NCI-H2107 (cell line): ENCODE measurements around the gene MRPS14.
"Not testable (repeated sequence)": the region's sequence is repeated elsewhere in the genome, so short reads cannot be mapped to it uniquely, and the experiment has no call there.

ENCODE experiments used
- DNase-seq: peaks from one replicate; lab custom pipeline; 2025; lab: John Stamatoyannopoulos, UW

The MRPS14 gene

DNA sequence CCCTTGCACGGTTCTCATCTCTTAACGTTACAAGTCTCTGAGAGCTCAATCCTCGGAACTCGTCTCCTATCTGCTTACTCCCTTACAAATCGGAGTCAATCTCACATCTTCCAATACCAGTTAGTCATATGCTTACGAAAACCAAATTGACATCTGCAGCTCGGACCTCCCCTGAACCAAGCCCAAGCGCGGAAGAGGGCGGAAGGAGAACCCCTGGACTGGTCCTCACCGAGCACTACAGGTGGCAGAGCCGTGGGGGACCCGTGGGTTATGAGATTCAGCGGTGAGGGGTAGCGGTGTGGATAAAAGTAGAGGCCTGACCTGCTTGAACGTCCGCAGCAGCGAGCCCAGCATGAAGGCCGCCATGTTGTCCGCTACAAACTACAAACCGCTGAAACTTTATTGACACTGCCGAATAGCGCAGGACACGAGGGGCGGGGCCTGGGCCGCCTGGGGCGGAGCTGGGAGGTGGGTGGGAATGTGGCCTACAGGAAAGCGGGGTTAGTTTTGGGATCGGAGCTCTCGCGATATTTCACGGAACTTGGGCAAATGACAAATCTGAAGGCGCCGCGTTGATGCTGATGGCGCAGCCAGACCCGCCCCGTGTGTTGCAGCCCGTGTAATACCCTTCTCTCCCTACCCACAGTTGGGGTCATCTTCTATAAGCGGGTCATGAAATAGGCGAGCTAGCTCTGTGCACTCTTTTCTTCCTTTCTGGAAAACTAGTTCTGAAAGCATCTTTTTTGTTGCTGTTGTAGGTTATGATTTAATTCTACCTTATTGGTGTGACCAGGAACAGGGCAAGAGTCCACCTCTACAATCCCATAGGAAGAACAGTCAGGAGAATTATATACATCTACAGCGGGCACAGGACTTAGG, at the start of gene MRPS14:
MRPS14 (minus strand) TSS at position 383 of the 879 bp plus-strand sequence; CDS start at position 366, 17 bp downstream.
- DNase-seq, result peak; percentile 99

DNA sequence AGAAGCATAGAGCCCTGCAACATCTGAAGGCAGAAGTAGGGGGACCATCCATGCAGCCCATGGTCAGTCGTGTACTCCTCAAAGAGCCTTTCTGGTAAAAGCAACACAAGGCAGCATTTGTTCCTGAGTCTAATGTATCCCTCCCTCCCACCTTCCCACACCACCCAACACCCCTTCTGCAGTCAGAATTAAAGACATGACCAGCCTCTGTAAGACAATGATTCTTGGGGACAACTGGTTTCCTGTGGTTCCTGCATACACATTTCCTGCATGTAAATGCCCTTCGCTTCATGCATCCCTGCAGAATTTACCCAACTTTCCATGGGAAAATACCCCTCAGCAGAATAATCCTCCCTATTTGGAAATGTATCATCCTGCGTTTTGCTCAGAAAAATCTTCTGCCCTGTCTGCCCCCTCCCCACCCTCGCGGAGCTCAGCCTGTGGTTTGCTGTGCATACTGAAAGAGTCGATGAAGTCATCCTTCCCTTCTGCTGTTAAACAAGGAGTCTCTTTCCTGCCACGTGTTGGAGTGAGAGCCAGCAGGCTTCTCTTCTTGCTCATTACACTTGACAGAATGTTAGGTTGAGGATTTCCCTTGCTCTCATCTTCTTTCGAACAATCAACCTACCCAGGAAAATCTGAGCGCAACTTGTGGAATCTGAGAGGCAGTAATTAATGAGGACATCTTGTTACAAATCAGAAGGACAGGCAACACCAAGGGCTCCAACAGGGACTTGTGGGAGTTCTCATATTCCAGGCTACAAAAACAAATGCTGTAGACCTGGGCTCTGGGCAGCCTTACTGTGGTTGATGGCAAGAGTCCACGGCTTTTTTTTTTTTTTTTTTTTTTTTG, 49.1 kb upstream of the MRPS14 start:
- DNase-seq, result peak; percentile 61

DNA sequence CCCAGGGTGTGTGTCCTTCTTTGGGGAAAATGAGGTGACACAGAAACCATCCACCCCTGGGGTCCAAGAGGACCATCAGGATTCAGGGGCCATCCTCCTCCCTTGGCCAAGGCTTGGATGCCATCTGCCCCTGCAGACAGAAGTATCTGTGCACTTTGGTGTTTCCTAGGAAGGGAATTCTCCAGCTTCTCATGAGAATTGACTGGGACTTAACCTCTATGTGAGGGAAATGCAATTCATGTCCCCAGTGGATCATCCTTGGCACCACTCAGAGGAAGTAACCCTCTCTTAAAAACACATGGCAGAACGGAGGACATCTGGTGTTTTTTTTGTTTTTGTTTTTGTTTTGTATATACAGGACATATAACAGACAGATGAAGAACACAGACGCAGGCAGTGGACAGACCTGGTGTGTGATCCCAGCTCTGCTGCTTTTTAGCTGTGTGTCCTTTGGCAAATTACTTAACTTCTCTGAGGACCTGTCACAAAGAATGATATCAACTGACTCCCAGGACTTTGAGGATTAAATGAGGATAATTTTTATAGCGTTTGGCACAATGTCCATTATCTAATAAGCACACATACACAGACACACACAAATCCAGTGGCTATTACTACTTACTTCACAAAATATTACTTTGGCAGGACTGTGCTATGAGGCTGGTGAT, 48.2 kb upstream of the MRPS14 start:
- no peak for DNase-seq

DNA sequence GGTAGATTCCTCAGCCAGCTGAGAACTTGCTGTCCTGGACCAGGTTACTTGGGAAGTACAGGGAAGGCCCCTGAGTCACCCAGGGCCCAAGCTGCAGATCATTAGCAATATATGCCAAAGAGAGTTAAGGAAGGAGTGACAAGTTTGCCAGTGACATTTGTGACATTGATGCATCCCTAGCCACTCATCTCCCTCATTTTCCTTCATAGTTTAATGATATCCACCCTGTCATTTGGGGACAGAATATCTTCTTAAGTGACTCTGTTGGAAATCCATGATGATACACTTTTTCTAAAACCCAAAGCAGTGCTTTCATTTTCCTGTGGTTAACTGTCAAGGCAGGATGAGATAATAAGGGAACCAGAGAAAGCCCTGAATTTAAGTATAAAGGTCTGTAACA, 47.6 kb upstream of the MRPS14 start:
- no peak for DNase-seq

DNA sequence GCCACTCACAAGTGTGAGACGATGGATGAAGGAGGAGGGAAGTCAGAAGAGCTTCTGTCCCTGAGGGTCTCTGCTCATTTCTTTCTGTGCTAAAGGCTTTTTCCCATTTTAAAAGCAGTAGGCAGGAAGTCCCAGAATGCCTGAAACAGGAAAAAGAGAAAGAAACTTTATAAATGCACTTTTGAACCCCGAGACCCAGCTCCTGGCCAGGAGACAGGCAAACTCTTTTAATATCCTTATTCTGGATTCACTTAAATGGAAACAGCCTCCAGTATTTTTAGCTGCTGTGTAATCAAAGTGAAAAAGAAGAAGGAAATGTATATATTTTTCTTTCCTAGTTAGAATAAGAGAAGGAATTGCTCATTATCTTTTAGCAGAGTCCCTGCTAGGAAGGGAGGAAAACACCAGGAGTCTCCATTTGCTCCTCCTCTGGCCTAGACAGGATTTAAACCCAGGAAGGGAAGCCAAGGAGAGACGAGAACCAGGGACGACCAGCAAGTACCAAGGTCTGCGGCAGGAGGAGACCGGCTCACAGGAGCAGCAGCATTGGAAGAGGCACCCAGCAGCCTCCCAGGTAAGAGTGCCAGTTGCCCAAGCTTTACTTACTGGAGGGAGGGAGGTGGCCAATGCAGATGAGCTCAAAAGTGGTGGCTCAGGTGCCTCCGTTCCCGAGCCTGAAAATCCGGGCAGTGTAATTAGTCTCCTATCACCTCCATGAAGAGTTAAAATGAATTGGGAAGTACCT, 44.3 kb upstream of the MRPS14 start, which contains the start of gene TNN:
TNN (plus strand) TSS at position 472 of the 745 bp plus-strand sequence. CDS start 9,586 bp downstream, outside the sequence.
- DNase-seq, result no peak

GRCh38 chr1:175062858-175063257, 39.6 kb upstream of the MRPS14 start:
- DNase-seq, result no peak

GRCh38 chr1:175062339-175062738, 39.1 kb upstream of the MRPS14 start:
- no peak for DNase-seq

DNA sequence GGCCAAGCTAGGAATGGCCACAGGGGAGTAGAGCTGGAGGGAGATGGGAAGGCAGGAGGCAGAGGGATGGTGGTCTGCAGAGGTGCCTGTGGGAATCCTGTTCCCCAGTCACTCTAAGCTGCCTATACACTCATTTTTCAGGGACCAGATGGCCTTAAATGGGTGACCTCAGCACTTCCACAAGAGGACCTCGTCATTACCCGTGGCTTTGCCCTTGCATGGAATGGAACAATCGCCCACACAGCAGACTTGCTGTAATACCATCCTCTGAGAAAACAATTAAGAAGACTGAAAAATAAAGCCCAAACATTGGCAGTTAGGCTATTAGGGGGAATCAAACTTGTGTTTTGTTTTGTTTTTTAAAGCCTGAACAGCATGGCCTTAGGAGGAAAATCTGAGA, 31.5 kb upstream of the MRPS14 start:
- DNase-seq, result no peak

- DNase-seq, result no peak
Observed at GRCh38 chr1:175050992-175051391, 27.8 kb upstream of the MRPS14 start.

DNA sequence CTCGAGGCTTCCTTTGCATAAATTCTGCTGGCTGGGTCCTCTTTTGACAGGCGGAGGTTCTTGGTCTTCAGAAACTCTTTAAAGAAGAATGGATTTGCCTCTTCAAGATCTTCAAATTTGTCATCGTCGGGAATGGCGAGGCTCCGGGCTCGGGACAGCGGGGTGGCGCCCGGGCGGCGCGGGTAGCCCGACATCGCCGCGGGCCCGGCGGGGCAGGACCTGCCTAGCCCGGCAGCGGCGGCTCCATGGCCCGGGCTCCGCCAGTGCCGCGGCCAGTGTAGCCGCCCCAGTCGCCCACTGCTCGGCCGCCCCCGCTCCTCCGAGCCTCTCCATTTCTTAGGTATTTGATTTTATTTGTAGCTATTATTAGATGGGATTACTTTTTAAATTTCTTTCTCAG, 22.3 kb upstream of the MRPS14 start:
- DNase-seq, result no peak

GRCh38 chr1:175045097-175045496, 21.9 kb upstream of the MRPS14 start:
- DNase-seq, result no peak

GRCh38 chr1:175044591-175044990, 21.4 kb upstream of the MRPS14 start:
- not testable (repeated sequence) for DNase-seq

GRCh38 chr1:175043824-175044223, 20.6 kb upstream of the MRPS14 start:
- no peak for DNase-seq

DNA sequence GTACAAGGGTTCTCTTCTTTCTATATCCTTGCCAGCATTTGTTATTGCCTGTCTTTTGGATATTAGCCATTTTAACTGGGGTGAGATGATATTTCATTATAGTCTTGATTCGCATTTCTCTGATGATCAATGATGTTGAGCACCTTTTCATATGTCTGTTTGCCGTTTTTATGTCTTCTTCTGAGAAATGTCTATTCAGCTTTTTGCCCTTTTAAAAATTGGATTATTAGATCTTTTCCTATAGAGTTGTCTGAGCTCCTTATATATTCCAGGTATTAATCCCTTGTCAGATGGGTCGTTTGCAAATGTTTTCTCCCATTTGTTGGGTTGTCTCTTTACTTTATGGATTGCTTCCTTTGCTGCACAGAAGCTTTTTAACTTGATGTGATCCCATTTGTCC, 19.4 kb upstream of the MRPS14 start:
- DNase-seq, result no peak

GRCh38 chr1:175040324-175040879, 17.2 kb upstream of the MRPS14 start:
- DNase-seq, result no peak

DNA sequence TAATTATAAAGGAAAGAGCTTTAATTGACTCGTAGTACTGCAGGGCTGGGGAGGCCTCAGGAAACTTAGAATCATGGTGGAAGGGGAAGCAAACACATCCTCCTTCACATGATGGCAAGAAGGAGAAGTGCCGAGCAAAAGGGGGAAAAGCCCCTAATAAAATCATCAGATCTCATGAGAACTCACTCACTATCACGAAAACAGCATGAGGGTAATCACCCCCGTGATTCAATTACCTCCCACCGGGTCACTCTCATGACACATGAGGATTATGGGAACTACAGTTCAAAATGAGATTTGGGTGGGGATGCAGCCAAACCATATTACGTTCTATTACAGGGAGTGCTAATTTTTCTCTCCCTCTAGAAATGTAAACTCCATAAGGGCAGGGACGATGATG, 14.2 kb upstream of the MRPS14 start:
- DNase-seq, result no peak

DNA sequence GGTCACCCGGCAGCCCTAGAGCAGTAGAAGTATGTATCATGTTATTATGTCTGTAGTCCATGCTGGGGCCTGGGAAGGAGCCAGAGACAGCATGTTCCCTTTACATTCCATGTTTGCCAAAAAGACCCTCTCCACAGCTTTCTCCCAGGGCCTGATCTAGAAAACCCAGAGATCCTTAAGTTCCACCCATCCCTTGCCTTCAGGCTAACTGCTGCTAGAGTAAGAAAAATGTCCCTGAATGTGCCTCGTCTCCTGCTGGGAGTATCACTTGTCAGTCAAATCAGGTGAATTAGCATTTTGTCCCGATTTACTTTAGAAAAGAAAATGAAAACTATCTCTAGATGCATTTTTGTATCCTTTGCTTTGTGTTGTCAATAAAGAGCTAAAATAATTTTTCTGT, 13.3 kb upstream of the MRPS14 start:
- DNase-seq, result no peak

DNA sequence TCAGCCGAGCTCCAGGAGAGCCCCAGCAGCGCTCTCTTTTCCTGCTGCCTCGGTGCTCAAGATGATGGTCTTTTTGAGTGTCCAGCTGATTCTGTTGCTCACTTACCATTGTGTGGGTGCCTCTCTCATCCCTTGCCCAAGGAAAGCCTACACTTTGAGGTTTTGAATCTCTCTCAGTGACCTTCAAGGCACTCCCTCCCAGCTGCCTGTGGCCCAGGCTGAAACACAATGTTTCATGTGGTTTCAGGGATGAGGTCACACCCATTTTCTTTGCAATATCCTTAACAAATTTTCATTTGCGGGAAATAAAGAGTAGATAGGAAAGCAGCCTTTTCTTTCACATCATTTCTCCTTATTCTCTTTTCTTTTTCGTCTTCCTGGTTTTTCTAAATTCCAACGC, 12.6 kb upstream of the MRPS14 start:
- DNase-seq, result no peak

DNA sequence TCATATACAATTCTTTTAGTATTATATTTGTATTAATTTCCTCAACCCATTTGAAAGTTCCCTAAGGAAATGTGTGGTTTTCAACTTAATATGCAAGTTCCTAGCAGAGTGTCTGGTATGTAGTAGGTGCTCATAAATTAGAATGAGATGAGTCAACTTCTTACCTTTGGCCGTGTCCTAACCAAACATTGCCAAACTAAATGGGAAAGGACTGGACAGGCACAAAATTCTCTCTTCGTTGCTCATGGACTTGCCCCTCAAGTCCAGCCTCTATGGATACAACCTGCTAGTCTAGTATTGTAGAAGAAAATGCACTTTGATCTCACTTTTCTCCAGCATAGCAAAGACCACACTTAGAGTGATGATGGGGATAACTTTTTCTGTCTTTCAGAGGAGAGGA, 11.6 kb upstream of the MRPS14 start:
- DNase-seq, result no peak

DNA sequence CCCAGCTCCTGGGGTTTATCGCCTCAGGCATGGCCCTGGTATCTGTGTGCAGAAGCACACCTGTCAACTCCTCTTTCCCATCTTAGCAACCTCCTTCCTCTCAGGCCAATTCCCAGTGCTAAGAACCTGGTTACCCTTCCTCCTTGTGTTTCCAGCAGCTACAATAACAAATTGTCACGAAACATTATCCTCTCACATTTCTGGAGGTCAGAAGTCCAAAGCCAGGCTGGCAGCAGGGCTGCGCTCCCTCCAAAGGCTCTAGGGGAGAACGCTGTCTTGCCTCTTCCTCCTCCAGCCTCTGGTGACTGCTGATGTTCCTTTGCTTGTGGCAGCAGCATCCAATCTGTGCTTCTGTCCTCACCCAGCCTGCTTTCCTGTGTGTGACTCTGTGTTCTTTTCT, 10.7 kb upstream of the MRPS14 start:
- no peak for DNase-seq

- no peak for DNase-seq
Observed at GRCh38 chr1:175024773-175025172, 1.5 kb upstream of the MRPS14 start.
